Naive thymus-derived CD8-positive, alpha-beta T cell (primary cell): Measurements from ENCODE around the gene DMTF1. TPM values are rescaled to one million over a fixed set of nuclear protein-coding genes. Genes with fewer than 3 reads are reported as not detected.
A peak's percentile ranks its signal among the peaks of the same experiment; 100 is the strongest.
"Not testable (repeated sequence)": the region's sequence is repeated elsewhere in the genome, so short reads cannot be mapped to it uniquely, and the experiment has no call there.

ENCODE experiments used
- ATAC-seq, 2 donors: fragments of 150-1000 bp; cut with Tn5 transposase in 1 of 2; sonication (Bioruptor Pico), chemical (Tn5 transposase) in 1 of 2; 1 replicate in 1 of 2; 2 replicates in 1 of 2; pipeline ENCODE4 v1.10.0; 2021; ENCODE audit warnings: mild to moderate bottlenecking in 2 of 2, moderate library complexity in 2 of 2
- POLR2A ChIA-PET: fragments of 350-600 bp; sonication (Branson Sonifier 250); formaldehyde crosslinking; loops from one replicate; lab custom pipeline; 2021; ENCODE audit warnings: antibody characterized with exemption; lab: Charles Lee
- DNase-seq, 10 donors: peaks; one replicate each; pipeline versions ENCODE4 v3.0.0 to v3.0.0-alpha.2; 2020 to 2022
- H3K27ac Mint-ChIP-seq, 10 donors: one replicate each; pipeline ENCODE4 v1.8.0; 2020 to 2022; ENCODE audit warnings: mild to moderate bottlenecking in 10 of 10, mixed read lengths in 10 of 10, moderate library complexity in 4 of 10, inconsistent platforms in 1 of 10
- H3K27me3 Mint-ChIP-seq, 5 donors: one replicate each; pipeline ENCODE4 v1.8.0; 2021 to 2022; ENCODE audit warnings: mixed read lengths in 5 of 5
- H3K36me3 Mint-ChIP-seq, 3 donors: one replicate each; pipeline ENCODE4 v1.8.0; 2020 to 2022; ENCODE audit warnings: mixed read lengths in 3 of 3, mild to moderate bottlenecking in 2 of 3, inconsistent platforms in 1 of 3
- H3K4me1 Mint-ChIP-seq, 4 donors: one replicate each; pipeline ENCODE4 v1.8.0; 2021 to 2022; ENCODE audit warnings: mixed read lengths in 4 of 4
- H3K4me3 Mint-ChIP-seq, 10 donors: one replicate each; pipeline ENCODE4 v1.8.0; 2020 to 2022; ENCODE audit warnings: mild to moderate bottlenecking in 10 of 10, mixed read lengths in 10 of 10, moderate library complexity in 6 of 10, inconsistent platforms in 1 of 10
- H3K9me3 Mint-ChIP-seq, 9 donors: one replicate each; pipeline ENCODE4 v1.8.0; 2020 to 2022; ENCODE audit warnings: mixed read lengths in 9 of 9, mild to moderate bottlenecking in 3 of 9, inconsistent platforms in 1 of 9, moderate library complexity in 1 of 9
- polyA plus RNA-seq, 3 donors: library from polyadenylated mRNA; unstranded; fragments of 300-500 nt; fragmentation: Illumina TruSeq; gene quantifications; one replicate each; pipeline ENCODE4 v1.2.3, GENCODE V29; 2021
- total RNA-seq, 8 experiments: library from RNA in 2 of 8; stranded (reverse) in 2 of 8; gene quantifications; one replicate each; pipeline ENCODE4 v1.2.3 and lab custom pipeline; 2021 to 2026

The DMTF1 gene
- total RNA-seq, result 100 to 1,000 TPM; 175 to 181 TPM
- 10 to 100 TPM; 22.2 to 33.5 (median 23.2) TPM for polyA plus RNA-seq
- total RNA-seq (lab: John Stamatoyannopoulos, UW), result 88.8 to 203 (median 150) reads per million in 6 experiments

GRCh38 chr7:87152112-87152896 lies at the start of gene DMTF1:
Gene DMTF1 (plus strand): TSS chr7:87152453. CDS start chr7:87164942, 12,489 bp downstream.
- DNase-seq, result peak; percentile 76 to 92 (median 85)
- Mint-ChIP-seq H3K27ac (peak within 1 kb of the TSS; percentile 93 to 100 (median 99)), H3K27me3 (no peaks in the 10 kb centered on the region), H3K4me3 (peak within 1 kb of the TSS; percentile 92 to 98 (median 94)), H3K4me1 (peaks cover 23 to 51% (median 44%) of the 10 kb centered on the region in 4 donors), H3K36me3 (peaks cover 0 to 9% (median 2%) of the 10 kb centered on the region in 3 donors), H3K9me3 (no peaks in the 10 kb centered on the region)
- POLR2A ChIA-PET, result interaction anchor here (0.7 to 6.2 kb wide), 15 partner anchors 10 to 724 kb away, joined by 3 to 136 read pairs (median 5); partner anchors contain the start of genes CROT, DBF4, ELAPOR2 and SLC25A40
- peak; percentile 80 to 82 for ATAC-seq

DNA sequence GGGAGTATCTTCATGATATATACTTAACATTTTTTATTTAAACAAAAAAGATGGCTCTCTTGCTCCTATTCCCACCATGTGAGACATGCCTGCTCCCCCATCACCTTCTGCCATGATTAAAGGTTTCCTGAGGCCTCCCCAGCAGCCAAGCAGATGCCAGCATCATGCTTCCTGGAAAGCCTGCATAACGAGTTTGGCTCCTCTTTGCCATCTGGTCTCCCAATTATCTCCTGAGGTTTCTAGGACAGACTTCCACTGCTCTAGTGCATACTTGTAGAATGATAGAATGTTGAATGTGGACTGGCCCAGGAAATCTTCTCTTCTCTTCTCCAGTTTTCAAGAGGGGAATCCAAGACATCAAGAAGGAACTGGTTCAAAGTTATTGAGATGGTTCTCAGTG lies 46.9 kb upstream of the DMTF1 start:
- H3K27me3 Mint-ChIP-seq, result peaks cover 2 to 40% (median 18%) of the 10 kb centered on the region in 5 donors
- no peak overlapping the region for H3K27ac Mint-ChIP-seq
- no peak for DNase-seq
- peaks cover 0 to 5% (median 0%) of the 10 kb centered on the region in 3 donors for H3K36me3 Mint-ChIP-seq
- ATAC-seq, result no peak
- H3K4me3 Mint-ChIP-seq, result no peak overlapping the region
- peaks cover 0 to 10% (median 0%) of the 10 kb centered on the region in 9 donors for H3K9me3 Mint-ChIP-seq
- POLR2A ChIA-PET, result no interaction called here
- no peaks in the 10 kb centered on the region for H3K4me1 Mint-ChIP-seq

DNA sequence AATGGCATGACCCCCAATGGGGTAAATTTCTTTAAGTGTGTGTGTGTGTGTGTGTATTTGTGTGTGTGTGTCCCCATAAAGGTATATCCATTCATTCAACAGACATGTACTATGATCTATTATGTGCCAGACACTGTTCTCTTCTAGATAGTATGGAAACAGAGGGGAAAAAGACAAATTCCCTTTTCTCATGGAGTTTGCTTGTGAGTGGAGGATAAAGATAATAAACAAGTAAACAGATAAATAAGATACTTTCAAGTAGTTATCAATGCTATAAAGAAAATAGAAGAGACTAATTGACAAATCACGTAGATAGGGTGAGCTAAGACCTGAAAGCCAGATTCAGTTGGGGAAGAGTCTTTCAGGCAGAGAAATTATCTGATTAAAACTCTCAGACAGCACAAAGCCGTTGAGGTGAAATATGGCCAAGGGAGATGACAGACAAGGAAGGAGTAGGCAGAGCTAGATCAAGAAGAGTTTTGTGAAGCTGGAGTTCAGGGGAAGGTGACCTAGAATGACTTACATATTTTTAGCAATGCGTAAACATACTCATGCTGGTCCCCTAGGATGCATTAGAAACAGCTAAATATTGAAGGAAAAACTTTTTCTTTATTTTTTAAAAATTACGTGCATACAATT lies 45.2 kb upstream of the DMTF1 start:
- ATAC-seq, result no peak
- Mint-ChIP-seq H3K36me3 (peaks cover 0 to 5% (median 0%) of the 10 kb centered on the region in 3 donors), H3K4me1 (no peaks in the 10 kb centered on the region), H3K4me3 (no peak overlapping the region), H3K27me3 (peaks cover 2 to 27% (median 18%) of the 10 kb centered on the region in 5 donors), H3K27ac (no peak overlapping the region), H3K9me3 (peaks cover 0 to 10% (median 0%) of the 10 kb centered on the region in 9 donors)
- DNase-seq, result no peak
- POLR2A ChIA-PET, result no interaction called here

- ATAC-seq (no peak), DNase-seq (no peak)
- Mint-ChIP-seq H3K4me1 (no peaks in the 10 kb centered on the region), H3K27me3 (peaks cover 2 to 25% (median 18%) of the 10 kb centered on the region in 5 donors), H3K4me3 (no peak overlapping the region), H3K27ac (no peak overlapping the region), H3K36me3 (peaks cover 0 to 5% (median 3%) of the 10 kb centered on the region in 3 donors), H3K9me3 (peaks cover 0 to 10% (median 0%) of the 10 kb centered on the region in 9 donors)
- POLR2A ChIA-PET, result no interaction called here
Observed at GRCh38 chr7:87107949-87108776, 44.1 kb upstream of the DMTF1 start.

DNA sequence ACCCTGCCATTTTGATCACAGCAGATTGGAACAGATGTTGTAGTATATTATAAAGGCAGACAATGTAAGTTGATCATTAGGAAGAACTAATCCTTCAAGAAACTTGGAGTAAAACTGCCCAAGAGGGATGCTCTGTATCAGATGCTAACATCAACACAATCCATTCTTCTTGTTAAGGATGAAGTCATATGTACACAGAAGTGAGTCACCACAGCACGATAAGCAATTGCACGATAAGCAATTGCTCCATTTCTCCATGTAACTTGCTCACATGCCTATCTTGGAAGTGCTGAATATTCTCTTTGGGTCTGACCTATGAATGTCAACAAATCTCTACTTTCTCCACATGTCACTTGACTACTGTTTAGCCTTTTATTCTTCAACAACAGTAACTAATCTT lies 41.5 kb upstream of the DMTF1 start:
- H3K27me3 Mint-ChIP-seq, result peaks cover 2 to 25% (median 15%) of the 10 kb centered on the region in 5 donors
- POLR2A ChIA-PET, result no interaction called here
- DNase-seq (no peak), ATAC-seq (no peak)
- peaks cover 0 to 17% (median 3%) of the 10 kb centered on the region in 9 donors for H3K9me3 Mint-ChIP-seq
- H3K4me3 Mint-ChIP-seq, result no peak overlapping the region
- no peak overlapping the region for H3K27ac Mint-ChIP-seq
- H3K4me1 Mint-ChIP-seq, result no peaks in the 10 kb centered on the region
- H3K36me3 Mint-ChIP-seq, result peaks cover 0 to 13% (median under 1%) of the 10 kb centered on the region in 3 donors

- Mint-ChIP-seq H3K9me3 (peaks cover 0 to 17% (median 3%) of the 10 kb centered on the region in 9 donors), H3K27ac (no peak overlapping the region), H3K36me3 (peaks cover 0 to 13% (median 0%) of the 10 kb centered on the region in 3 donors), H3K4me3 (no peak overlapping the region), H3K27me3 (peaks cover 2 to 21% (median 13%) of the 10 kb centered on the region in 5 donors), H3K4me1 (no peaks in the 10 kb centered on the region)
- POLR2A ChIA-PET, result no interaction called here
- DNase-seq, result no peak
- no peak for ATAC-seq
Observed at GRCh38 chr7:87111877-87112276, 40.4 kb upstream of the DMTF1 start.

GRCh38 chr7:87113077-87113476 lies 39.2 kb upstream of the DMTF1 start:
- Mint-ChIP-seq H3K36me3 (peaks cover 0 to 13% (median 0%) of the 10 kb centered on the region in 3 donors), H3K4me3 (no peak overlapping the region), H3K27me3 (peaks cover 0 to 9% (median 7%) of the 10 kb centered on the region in 5 donors), H3K27ac (no peak overlapping the region), H3K4me1 (no peaks in the 10 kb centered on the region), H3K9me3 (peaks cover 0 to 17% (median 3%) of the 10 kb centered on the region in 9 donors)
- DNase-seq (no peak), ATAC-seq (no peak)
- POLR2A ChIA-PET, result no interaction called here

DNA sequence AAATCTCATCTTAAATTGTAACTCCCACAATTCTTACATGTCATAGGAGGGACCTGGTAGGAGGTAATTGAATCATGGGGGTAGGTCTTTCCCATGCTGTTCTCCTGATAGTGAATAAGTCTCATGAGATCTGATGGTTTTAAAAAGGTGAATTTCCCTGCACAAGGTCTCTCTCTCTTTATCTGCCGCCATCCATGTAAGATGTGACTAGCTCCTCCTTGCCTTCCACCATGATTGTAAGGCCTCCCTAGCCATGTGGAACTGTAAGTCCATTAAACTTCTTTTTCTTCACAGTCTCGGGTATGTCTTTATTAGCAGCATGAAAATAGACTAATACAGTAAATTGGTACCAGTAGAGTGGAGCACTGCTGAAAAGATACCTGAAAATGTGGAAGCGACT lies 38.3 kb upstream of the DMTF1 start:
- H3K27ac Mint-ChIP-seq, ATAC-seq, H3K4me3 Mint-ChIP-seq, H3K4me1 Mint-ChIP-seq, H3K27me3 Mint-ChIP-seq, POLR2A ChIA-PET, DNase-seq: not testable (repeated sequence)
- Mint-ChIP-seq H3K9me3 (peaks cover 0 to 17% (median 3%) of the 10 kb centered on the region in 9 donors), H3K36me3 (peaks cover 0 to 13% (median 0%) of the 10 kb centered on the region in 3 donors)

GRCh38 chr7:87115772-87116171 lies 36.5 kb upstream of the DMTF1 start:
- H3K27me3 Mint-ChIP-seq, ATAC-seq, H3K27ac Mint-ChIP-seq, DNase-seq, H3K4me1 Mint-ChIP-seq, H3K4me3 Mint-ChIP-seq, POLR2A ChIA-PET: not testable (repeated sequence)
- Mint-ChIP-seq H3K9me3 (peaks cover 0 to 17% (median 3%) of the 10 kb centered on the region in 9 donors), H3K36me3 (peaks cover 0 to 13% (median 0%) of the 10 kb centered on the region in 3 donors)

- H3K27ac Mint-ChIP-seq, result no peak overlapping the region
- H3K9me3 Mint-ChIP-seq, result peaks cover 0 to 17% (median 3%) of the 10 kb centered on the region in 9 donors
- no peaks in the 10 kb centered on the region for H3K4me1 Mint-ChIP-seq
- H3K4me3 Mint-ChIP-seq, result no peak overlapping the region
- no peak for DNase-seq
- POLR2A ChIA-PET, result no interaction called here
- peaks cover 0 to 13% (median 0%) of the 10 kb centered on the region in 3 donors for H3K36me3 Mint-ChIP-seq
- ATAC-seq, result no peak
- peaks cover 0 to 4% (median 0%) of the 10 kb centered on the region in 5 donors for H3K27me3 Mint-ChIP-seq
Observed at GRCh38 chr7:87116315-87116714, 35.9 kb upstream of the DMTF1 start.

DNA sequence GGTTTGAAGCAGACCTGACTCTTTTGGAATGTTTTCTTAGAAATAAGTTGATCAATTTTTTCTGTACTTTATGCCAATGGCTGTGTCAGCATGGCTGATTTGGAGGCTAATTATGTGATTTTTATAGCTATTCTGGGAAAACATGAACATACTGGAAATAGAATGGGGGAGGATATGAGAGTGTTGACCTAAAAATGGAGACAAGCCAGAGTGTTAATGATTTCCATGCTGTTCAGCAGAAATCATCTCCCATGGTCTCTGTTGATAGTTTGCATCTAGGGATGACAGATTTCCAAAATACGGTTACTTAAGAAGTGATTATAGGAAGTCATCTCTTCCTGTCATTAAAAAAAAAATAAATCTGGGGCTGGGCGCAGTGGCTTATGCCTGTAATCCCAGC lies 32.7 kb upstream of the DMTF1 start:
- peaks cover 0 to under 1% (median 0%) of the 10 kb centered on the region in 9 donors for H3K9me3 Mint-ChIP-seq
- H3K4me1 Mint-ChIP-seq, result no peaks in the 10 kb centered on the region
- POLR2A ChIA-PET, result no interaction called here
- no peak overlapping the region for H3K4me3 Mint-ChIP-seq
- DNase-seq, result no peak
- ATAC-seq, result no peak
- no peak overlapping the region for H3K27ac Mint-ChIP-seq
- H3K36me3 Mint-ChIP-seq, result no peaks in the 10 kb centered on the region
- peaks cover 0 to 2% (median 0%) of the 10 kb centered on the region in 5 donors for H3K27me3 Mint-ChIP-seq

GRCh38 chr7:87123105-87123504 lies 29.1 kb upstream of the DMTF1 start:
- Mint-ChIP-seq H3K27me3 (peaks cover 0 to 10% (median 1%) of the 10 kb centered on the region in 5 donors), H3K36me3 (no peaks in the 10 kb centered on the region), H3K4me1 (no peaks in the 10 kb centered on the region), H3K9me3 (no peaks in the 10 kb centered on the region), H3K4me3 (no peak overlapping the region), H3K27ac (no peak overlapping the region)
- POLR2A ChIA-PET, result no interaction called here
- ATAC-seq, result no peak
- no peak for DNase-seq
